Endothelial cell of umbilical vein (primary cell): ENCODE data around the gene MRPL41. TPM values are rescaled to one million over a fixed set of nuclear protein-coding genes. Genes with fewer than 3 reads are reported as not detected.

Source experiments
- BruUV-seq: library from RNA; stranded (reverse); fragments of 400-500 nt; replicated peaks from 2 replicates; lab custom pipeline; 2021; lab: Mats Ljungman, UMichigan
- CTCF ChIA-PET: fragments of 300-600, 350-600 bp; sonication (Branson Sonifier 250); formaldehyde crosslinking; loops from one replicate; lab custom pipeline; 2021; ENCODE audit warnings: antibody characterized with exemption, inconsistent platforms; lab: Charles Lee
- POLR2A ChIA-PET: fragments of 300-600, 350-600 bp; sonication (Branson Sonifier 250); formaldehyde crosslinking; loops from one replicate; lab custom pipeline; 2021; ENCODE audit warnings: antibody characterized with exemption, inconsistent platforms; lab: Charles Lee
- DNase-seq: peaks from one replicate; pipeline ENCODE4 v3.0.0-alpha.2; 2011; ENCODE audit warnings: low read depth, low spot score
- FAIRE-seq: peaks from 2 replicates; lab custom pipeline; 2011; peaks lifted over from hg19 to GRCh38; lab: Jason Lieb, UNC
- H2AFZ ChIP-seq: 2 replicates; pipeline ENCODE4 v1.6.0; 2012; ENCODE audit warnings: low read depth, low read length, control low read depth, inconsistent platforms
- H3K27ac ChIP-seq: 2 replicates; pipeline ENCODE4 v1.5.1; 2011; ENCODE audit warnings: low read depth, mild to moderate bottlenecking, control low read depth, low read length, moderate library complexity; ENCODE audit not compliant: insufficient read depth
- H3K27me3 ChIP-seq, 2 experiments: 2 replicates each; pipeline versions ENCODE4 v1.6.0 to v1.6.1; 2011; ENCODE audit warnings: low read length in 2 of 2, mixed read lengths in 1 of 2; ENCODE audit not compliant: control insufficient read depth in 2 of 2, insufficient read depth in 2 of 2
- H3K36me3 ChIP-seq, 2 experiments: 2 replicates in 1 of 2; 3 replicates in 1 of 2; pipeline ENCODE4 v1.5.1; 2011; ENCODE audit warnings: low read length in 2 of 2, mild to moderate bottlenecking in 1 of 2, moderate library complexity in 1 of 2; ENCODE audit not compliant: control insufficient read depth in 2 of 2, insufficient read depth in 2 of 2; ENCODE audit errors: extremely low read depth in 1 of 2
- H3K4me1 ChIP-seq: 3 replicates; pipeline ENCODE4 v1.5.1; 2011; ENCODE audit warnings: mild to moderate bottlenecking, low read length; ENCODE audit not compliant: control insufficient read depth, insufficient read depth; ENCODE audit errors: extremely low read depth
- H3K4me2 ChIP-seq: 2 replicates; pipeline ENCODE4 v1.6.1; 2011; ENCODE audit warnings: low read length, control low read depth, mixed read lengths; ENCODE audit not compliant: insufficient read depth
- H3K4me3 ChIP-seq, 3 experiments: fragments of 200-600 bp in 1 of 3; sonication (generic), shearing (Covaris generic) in 1 of 3; replicated peaks in 1 of 3; 2 replicates each; pipeline ENCODE4 v1.5.1; 2011 to 2016; ENCODE audit warnings: control low read depth in 3 of 3, low read length in 3 of 3, mild to moderate bottlenecking in 2 of 3, inconsistent platforms in 1 of 3, low read depth in 1 of 3, moderate library complexity in 1 of 3; ENCODE audit not compliant: insufficient read depth in 1 of 3
- H3K79me2 ChIP-seq: 2 replicates; pipeline ENCODE4 v1.6.0; 2012; ENCODE audit warnings: low read length, inconsistent platforms; ENCODE audit not compliant: control insufficient read depth, insufficient read depth
- H3K9ac ChIP-seq: replicated peaks from 2 replicates; pipeline ENCODE3; 2011; ENCODE audit warnings: low read length, control low read depth; ENCODE audit not compliant: insufficient read depth; ENCODE audit errors: extremely low read depth
- H3K9me1 ChIP-seq: replicated peaks from 3 replicates; pipeline ENCODE4 v1.6.0; 2011; ENCODE audit warnings: mild to moderate bottlenecking, low read length; ENCODE audit not compliant: control insufficient read depth, insufficient read depth; ENCODE audit errors: extremely low read depth
- H3K9me3 ChIP-seq: replicated peaks from 2 replicates; pipeline ENCODE4 v1.5.1; 2012; ENCODE audit warnings: low read length, inconsistent platforms; ENCODE audit not compliant: control insufficient read depth, insufficient read depth
- H4K20me1 ChIP-seq: replicated peaks from 2 replicates; pipeline ENCODE3; 2011; ENCODE audit warnings: mild to moderate bottlenecking, low read length; ENCODE audit not compliant: control insufficient read depth, insufficient read depth; ENCODE audit errors: extremely low read depth
- CTCF ChIP-seq, 2 donors: IDR thresholded peaks; 1 replicate in 1 of 2; 2 replicates in 1 of 2; pipeline ENCODE4 v1.5.1; 2011; ENCODE audit warnings: low read length in 2 of 2, mild to moderate bottlenecking in 2 of 2, moderate library complexity in 2 of 2, control low read depth in 1 of 2, inconsistent platforms in 1 of 2, low read depth in 1 of 2; ENCODE audit not compliant: insufficient read depth in 1 of 2; ENCODE audit errors: extremely low read depth in 1 of 2
- EZH2 ChIP-seq: IDR thresholded peaks from 2 replicates; pipeline ENCODE4 v1.6.1; 2012; ENCODE audit warnings: borderline replicate concordance, low read depth, mild to moderate bottlenecking, moderate library complexity, low read length, inconsistent platforms; ENCODE audit not compliant: severe bottlenecking
- FOS ChIP-seq: IDR thresholded peaks from 2 replicates; pipeline ENCODE4 v1.6.1; 2011; ENCODE audit warnings: mild to moderate bottlenecking, low read length, moderate library complexity, borderline replicate concordance; ENCODE audit not compliant: insufficient read depth
- GATA2 ChIP-seq: IDR thresholded peaks from 2 replicates; pipeline ENCODE4 v1.7.0; 2011; ENCODE audit warnings: low read depth, mild to moderate bottlenecking, moderate library complexity, mixed read lengths, low read length; ENCODE audit not compliant: insufficient read length, insufficient read depth
- JUN ChIP-seq: IDR thresholded peaks from 2 replicates; pipeline ENCODE4 v1.6.1; 2011; ENCODE audit warnings: borderline replicate concordance, low read depth; ENCODE audit not compliant: insufficient read length, insufficient read depth
- MAX ChIP-seq: IDR thresholded peaks from 2 replicates; pipeline ENCODE4 v1.6.1; 2011; ENCODE audit not compliant: insufficient read depth, insufficient read length
- MYC ChIP-seq: IDR thresholded peaks from one replicate; pipeline ENCODE4 v1.6.1; 2011; ENCODE audit warnings: mild to moderate bottlenecking, low read depth, low read length
- POLR2A ChIP-seq: IDR thresholded peaks from 2 replicates; pipeline ENCODE4 v1.6.1; 2012; ENCODE audit warnings: low read depth, mild to moderate bottlenecking, control low read depth, low read length
- POLR2AphosphoS5 ChIP-seq: IDR thresholded peaks from 2 replicates; pipeline ENCODE4 v1.6.1; 2012; ENCODE audit warnings: low read depth, mild to moderate bottlenecking, control low read depth, low read length, moderate library complexity; ENCODE audit not compliant: insufficient read depth
- dilution Hi-C: fragments of 300-500 bp; cut with MboI; formaldehyde crosslinking; loops from one replicate; pipeline ENCODE4 v1.15.0; 2019; ENCODE audit warnings: low sequenced_read_pairs; ENCODE audit not compliant: extremely low pct_ligation_motif_present
- intact Hi-C: fragments of 100-400 bp; cut with micrococcal nuclease; formaldehyde crosslinking; loops from one replicate; pipeline ENCODE4 v1.10.0; 2022
- polyA plus RNA-seq, 4 experiments: library from polyadenylated mRNA; depleted of rRNA in 3 of 4; stranded (reverse) in 3 of 4; unstranded in 1 of 4; fragments of >200 nt; gene quantifications; 2 replicates each; pipeline versions ENCODE4 v1.2.1 to v1.2.3, GENCODE V29; 2011 to 2012; ENCODE audit warnings: missing spikeins in 1 of 4
- total RNA-seq: library from RNA; stranded (reverse); gene quantifications from 2 replicates; pipeline ENCODE4 v1.2.3, GENCODE V29; 2021

MRPL41 gene
- total and polyA plus RNA-seq, 2 donors (not counting 3 experiments of a cell fraction or from before 2014, with no cell fraction given): 50.4 to 50.7 TPM

- no TSS peak for BruUV-seq
- DNase-seq (no peak), FAIRE-seq (no peak)
- intact Hi-C loops (no loop called here), dilution Hi-C loops (no loop called here)
- H3K4me3 ChIP-seq: no peak overlapping the region
- H3K36me3 ChIP-seq: peaks cover 5 to 25% of the 10 kb centered on the region in 2 experiments
- no peak overlapping the region for H3K4me2 ChIP-seq
- no peaks in the 10 kb centered on the region for H3K9me1 ChIP-seq
- no peaks in the 10 kb centered on the region for H4K20me1 ChIP-seq
- H3K27me3 ChIP-seq: no peaks in the 10 kb centered on the region
- ChIA-PET POLR2A (no interaction called here), CTCF (no interaction called here)
- peaks cover 11% of the 10 kb centered on the region for H3K79me2 ChIP-seq
- TF ChIP-seq MAX: no peak
- no peak for TF ChIP-seq FOS
- TF ChIP-seq POLR2AphosphoS5: no peak
- no peak for TF ChIP-seq GATA2
- no peak for TF ChIP-seq MYC
- TF ChIP-seq EZH2: no peak
- no peak for TF ChIP-seq POLR2A
- no peak for TF ChIP-seq JUN
- TF ChIP-seq CTCF (IDR thresholded peaks at IDR 0.05; ENCODE audit: extremely low read depth in 1 of 2, insufficient read depth in 1 of 2, low read depth in 1 of 2, low read length in 2 of 2): no peak
- no peak overlapping the region for H2AFZ ChIP-seq
- H3K9ac ChIP-seq: no peak overlapping the region
- H3K27ac ChIP-seq: no peak overlapping the region
- no peaks in the 10 kb centered on the region for H3K9me3 ChIP-seq
- H3K4me1 ChIP-seq: no peaks in the 10 kb centered on the region
These were observed 18.0 kb downstream of the MRPL41 start for GRCh38 chr9:137569609-137570203.
